Erythroblast (primary cell): ENCODE results near the gene CHEK2.

Experiments
- GATA1 ChIP-seq: IDR thresholded peaks from 2 replicates; pipeline ENCODE4 v1.6.1; 2011; ENCODE audit warnings: low read depth, mild to moderate bottlenecking, control low read depth, low read length, moderate library complexity
- POLR2A ChIP-seq: IDR thresholded peaks from 2 replicates; pipeline ENCODE4 v1.6.1; 2011; ENCODE audit warnings: mild to moderate bottlenecking, low read length

GRCh38 chr22:28728002-28728401 lies 13.6 kb downstream of the CHEK2 start:
- no peak for TF ChIP-seq POLR2A
- TF ChIP-seq GATA1, result no peak
